ENCODE measurements around the gene RHOB. TPM values are rescaled to one million over a fixed set of nuclear protein-coding genes. Genes with fewer than 3 reads are reported as not detected.

The RHOB gene
- total RNA-seq, 4 donors from 2014 or later: 242 to 1,280 (median 486) TPM

- Histone ChIP-seq H3K27ac (no peak overlapping the region), H3K4me1 (no peaks in the 10 kb centered on the region), H3K9me3 (no peaks in the 10 kb centered on the region), H3K4me3 (no peak overlapping the region), H3K36me3 (no peaks in the 10 kb centered on the region), H3K27me3 (no peaks in the 10 kb centered on the region)
- no peak for DNase-seq
- TF ChIP-seq POLR2A (IDR thresholded peaks at IDR 0.05) (no peak), CTCF (IDR thresholded peaks at IDR 0.05) (no peak)
- intact Hi-C loops (cut with DNase I; ENCODE audit: low total_unique reads): no loop called here
Observed at GRCh38 chr2:20430035-20430434, 16.8 kb upstream of the RHOB start.

GRCh38 chr2:20430461-20431300, 16.2 kb upstream of the RHOB start:
- Histone ChIP-seq H3K36me3 (no peaks in the 10 kb centered on the region), H3K27me3 (no peaks in the 10 kb centered on the region), H3K9me3 (no peaks in the 10 kb centered on the region), H3K27ac (no peak overlapping the region), H3K4me1 (no peaks in the 10 kb centered on the region), H3K4me3 (no peak overlapping the region)
- no peak for TF ChIP-seq CTCF (IDR thresholded peaks at IDR 0.05)
- no peak for TF ChIP-seq POLR2A (IDR thresholded peaks at IDR 0.05)
- DNase-seq: no peak
- intact Hi-C loops (cut with DNase I; ENCODE audit: low total_unique reads): no loop called here

- Histone ChIP-seq H3K27ac (no peak overlapping the region), H3K4me3 (no peak overlapping the region), H3K36me3 (no peaks in the 10 kb centered on the region), H3K4me1 (no peaks in the 10 kb centered on the region), H3K9me3 (no peaks in the 10 kb centered on the region), H3K27me3 (no peaks in the 10 kb centered on the region)
- intact Hi-C loops (cut with DNase I; ENCODE audit: low total_unique reads): no loop called here
- TF ChIP-seq POLR2A (IDR thresholded peaks at IDR 0.05): no peak
- no peak for DNase-seq
Observed at GRCh38 chr2:20431301-20431698, 15.6 kb upstream of the RHOB start.

GRCh38 chr2:20431772-20432171, 15.1 kb upstream of the RHOB start:
- DNase-seq: no peak
- TF ChIP-seq CTCF (IDR thresholded peaks at IDR 0.05): no peak
- no peaks in the 10 kb centered on the region for H3K4me1 ChIP-seq

GRCh38 chr2:20432714-20433113, 14.2 kb upstream of the RHOB start:
- peak; percentile 1 to 8 for DNase-seq

More at GRCh38 chr2:20431772-20432171, 15.1 kb upstream of the RHOB start:
- Histone ChIP-seq H3K36me3 (no peaks in the 10 kb centered on the region), H3K27ac (no peak overlapping the region), H3K4me3 (no peak overlapping the region), H3K9me3 (no peaks in the 10 kb centered on the region), H3K27me3 (no peaks in the 10 kb centered on the region)
- intact Hi-C loops (cut with DNase I; ENCODE audit: low total_unique reads): no loop called here

More at GRCh38 chr2:20432714-20433113, 14.2 kb upstream of the RHOB start:
- Histone ChIP-seq H3K4me1 (no peaks in the 10 kb centered on the region), H3K4me3 (no peak overlapping the region), H3K27me3 (no peaks in the 10 kb centered on the region), H3K27ac (no peak overlapping the region), H3K36me3 (no peaks in the 10 kb centered on the region), H3K9me3 (no peaks in the 10 kb centered on the region)
- TF ChIP-seq CTCF (IDR thresholded peaks at IDR 0.05) (no peak), POLR2A (IDR thresholded peaks at IDR 0.05) (no peak)
- intact Hi-C loops (cut with DNase I; ENCODE audit: low total_unique reads): no loop called here

Measured in uterus (tissue), 4 donors.